Stimulated activated naive CD4-positive, alpha-beta T cell (primary cell): ENCODE measurements around the gene FRMPD2.
"Not testable (repeated sequence)": the region's sequence is repeated elsewhere in the genome, so short reads cannot be mapped to it uniquely, and the experiment has no call there.

Experiments
- DNase-seq, 6 experiments: peaks; one replicate each; lab custom pipeline; 2025; lab: John Stamatoyannopoulos, UW

FRMPD2 gene

DNA sequence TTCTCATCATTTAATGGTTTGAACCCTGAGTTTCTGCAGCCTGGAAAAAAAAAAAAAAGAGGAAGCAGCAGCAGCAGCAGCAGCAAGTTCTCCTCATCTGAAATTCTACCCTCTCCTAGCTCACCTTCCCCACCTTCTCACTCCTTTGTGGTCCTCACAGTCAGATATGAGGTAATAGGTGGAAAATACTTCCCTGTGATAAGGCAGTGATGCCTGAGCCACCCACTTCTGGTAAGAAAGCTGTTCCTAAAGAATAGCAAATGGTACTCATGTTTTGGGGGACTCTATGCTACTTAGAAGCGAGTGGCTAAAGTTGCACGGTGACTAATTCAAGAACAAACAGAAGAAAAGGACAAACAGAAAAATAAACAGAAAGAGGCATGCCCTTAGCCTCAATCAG, 148.2 kb downstream of the FRMPD2 start:
- DNase-seq: not testable (repeated sequence)

- DNase-seq: not testable (repeated sequence)
These were observed 148.9 kb downstream of the FRMPD2 start for GRCh38 chr10:48125631-48126030.

- not testable (repeated sequence) for DNase-seq
These were observed 151.9 kb downstream of the FRMPD2 start for GRCh38 chr10:48122618-48123017.

DNA sequence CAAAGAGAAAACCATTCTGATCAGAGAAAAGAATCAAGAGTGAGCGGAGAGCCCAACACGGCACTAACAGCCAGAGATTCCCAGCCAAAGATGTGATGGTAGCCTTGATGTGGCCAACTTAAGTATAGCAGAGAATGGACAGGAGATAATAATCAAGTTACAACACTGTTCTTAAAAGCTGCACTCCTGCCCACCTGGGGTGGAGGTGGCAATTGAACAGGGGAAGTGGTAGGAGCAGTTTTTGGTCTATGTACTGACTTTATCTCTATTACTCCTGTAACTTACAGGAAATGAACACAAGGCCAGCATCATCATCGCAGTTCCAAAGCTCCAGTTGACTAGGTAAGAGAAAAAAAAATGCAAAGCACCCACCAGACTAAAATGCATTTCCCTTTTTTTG, 164.2 kb downstream of the FRMPD2 start:
- DNase-seq: not testable (repeated sequence)
